Keratinocyte (primary cell): ENCODE measurements around the gene C3orf33. TPM values are rescaled to one million over a fixed set of nuclear protein-coding genes. Genes with fewer than 3 reads are reported as not detected.
"Not testable (repeated sequence)": the region's sequence is repeated elsewhere in the genome, so short reads cannot be mapped to it uniquely, and the experiment has no call there.

Experiments used
- DNase-seq: peaks from one replicate; pipeline ENCODE4 v3.0.0-alpha.2; 2011; ENCODE audit warnings: low read depth, missing footprints, low spot score
- FAIRE-seq: peaks from 2 replicates; lab custom pipeline; 2011; peaks lifted over from hg19 to GRCh38; lab: Jason Lieb, UNC
- H2AFZ ChIP-seq: 2 replicates; pipeline ENCODE4 v1.6.0; 2012; ENCODE audit warnings: low read length, control low read depth, inconsistent platforms; ENCODE audit not compliant: control insufficient read depth
- H3K27ac ChIP-seq: 2 replicates; pipeline ENCODE4 v1.5.1; 2011; ENCODE audit warnings: low read length; ENCODE audit not compliant: control insufficient read depth, insufficient read depth
- H3K27me3 ChIP-seq: 3 replicates; pipeline ENCODE4 v1.6.0; 2011; ENCODE audit warnings: low read length; ENCODE audit not compliant: control insufficient read depth, insufficient read depth; ENCODE audit errors: extremely low read depth
- H3K36me3 ChIP-seq, 2 experiments: 2 replicates in 1 of 2; 3 replicates in 1 of 2; pipeline ENCODE4 v1.5.1; 2011; ENCODE audit warnings: low read length in 2 of 2, mild to moderate bottlenecking in 1 of 2; ENCODE audit not compliant: control insufficient read depth in 2 of 2, insufficient read depth in 2 of 2; ENCODE audit errors: extremely low read depth in 1 of 2
- H3K4me1 ChIP-seq: 3 replicates; pipeline ENCODE4 v1.5.1; 2011; ENCODE audit warnings: low read length; ENCODE audit not compliant: control insufficient read depth, insufficient read depth; ENCODE audit errors: extremely low read depth
- H3K4me2 ChIP-seq: 3 replicates; pipeline ENCODE4 v1.6.0; 2011; ENCODE audit warnings: low read depth, low read length; ENCODE audit not compliant: control insufficient read depth, insufficient read depth; ENCODE audit errors: extremely low read depth
- H3K4me3 ChIP-seq, 3 experiments: fragments of 200-600 bp in 1 of 3; sonication (generic) in 1 of 3; 2 replicates in 2 of 3; 3 replicates in 1 of 3; pipeline ENCODE4 v1.5.1; 2011 to 2016; ENCODE audit warnings: low read length in 3 of 3, mild to moderate bottlenecking in 3 of 3, control low read depth in 2 of 3, inconsistent platforms in 1 of 3, low read depth in 1 of 3, mixed read lengths in 1 of 3, mixed run types in 1 of 3, moderate library complexity in 1 of 3; ENCODE audit not compliant: control insufficient read depth in 2 of 3, insufficient read depth in 2 of 3; ENCODE audit errors: extremely low read depth in 1 of 3
- H3K79me2 ChIP-seq: 2 replicates; pipeline ENCODE4 v1.6.0; 2012; ENCODE audit warnings: low read length; ENCODE audit not compliant: control insufficient read depth, insufficient read depth
- H3K9ac ChIP-seq: 3 replicates; pipeline ENCODE4 v1.6.0; 2011; ENCODE audit warnings: low read length; ENCODE audit not compliant: control insufficient read depth, insufficient read depth; ENCODE audit errors: extremely low read depth
- H3K9me1 ChIP-seq: 3 replicates; pipeline ENCODE4 v1.6.0; 2011; ENCODE audit warnings: low read length; ENCODE audit not compliant: control insufficient read depth, insufficient read depth; ENCODE audit errors: extremely low read depth
- H3K9me3 ChIP-seq: 2 replicates; pipeline ENCODE4 v1.5.1; 2012; ENCODE audit warnings: low read depth, low read length; ENCODE audit not compliant: control insufficient read depth
- H4K20me1 ChIP-seq: 3 replicates; pipeline ENCODE4 v1.6.0; 2011; ENCODE audit warnings: low read length; ENCODE audit not compliant: control insufficient read depth, insufficient read depth; ENCODE audit errors: extremely low read depth
- EZH2 ChIP-seq: IDR thresholded peaks from one replicate; pipeline ENCODE4 v1.6.1; 2012; ENCODE audit warnings: inconsistent platforms, mild to moderate bottlenecking, low read length, moderate library complexity
- dilution Hi-C: fragments of 300-500 bp; cut with MboI; formaldehyde crosslinking; loops from one replicate; pipeline ENCODE4 v1.7.0; 2020; ENCODE audit warnings: low sequenced_read_pairs; ENCODE audit not compliant: extremely low pct_ligation_motif_present
- polyA plus RNA-seq, 5 experiments: library from polyadenylated mRNA; depleted of rRNA in 3 of 5; stranded (reverse) in 3 of 5; stranded (forward) in 1 of 5; unstranded in 1 of 5; fragments of >200 nt; gene quantifications; 1 replicate in 1 of 5; 2 replicates in 3 of 5; 3 replicates in 1 of 5; pipeline versions ENCODE4 v1.2.1 to v1.2.3, GENCODE V29; 2011 to 2012; ENCODE audit warnings: missing spikeins in 2 of 5, low read depth in 1 of 5, low replicate concordance in 1 of 5
- TF ChIP-seq, protein P1 (sequence below), 3 experiments: IDR thresholded peaks in 1 of 3; conservative IDR thresholded peaks in 1 of 3; optimal IDR thresholded peaks in 1 of 3; 2 replicates in 2 of 3; 3 replicates in 1 of 3; pipeline versions ENCODE3 to v1.5.1; 2011; ENCODE audit warnings: low read length in 3 of 3, mild to moderate bottlenecking in 3 of 3, moderate library complexity in 2 of 3, control low read depth in 1 of 3, inconsistent platforms in 1 of 3; ENCODE audit not compliant: insufficient read depth in 2 of 3; ENCODE audit errors: extremely low read depth in 1 of 3

C3orf33 gene
- polyA plus RNA-seq, 1 donor (not counting 4 experiments of a cell fraction or from before 2014, with no cell fraction given), result 2.9 TPM

DNA sequence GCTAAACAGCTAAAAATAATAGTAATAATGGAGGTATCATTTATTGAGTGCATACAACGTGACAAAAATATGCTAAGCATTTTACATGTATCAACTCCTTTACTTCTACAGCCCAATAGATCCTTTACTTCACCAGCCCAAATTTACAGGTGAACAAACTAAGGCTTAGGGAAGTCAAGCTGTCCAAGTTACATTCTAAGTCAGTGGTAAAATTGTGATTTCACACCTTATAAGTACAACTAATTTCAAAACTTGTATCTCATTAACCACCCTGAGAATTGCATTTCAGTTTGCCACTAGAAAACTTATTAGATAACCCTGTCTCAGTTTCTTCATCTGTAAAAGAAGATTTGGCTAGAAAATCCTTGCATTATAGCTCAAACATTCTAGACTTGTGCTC lies 37.5 kb upstream of the C3orf33 start:
- no peaks in the 10 kb centered on the region for H3K9me3 ChIP-seq
- no peak overlapping the region for H3K4me3 ChIP-seq
- peaks cover 0 to 2% of the 10 kb centered on the region in 2 experiments for H3K36me3 ChIP-seq
- dilution Hi-C loops, result no loop called here
- H3K4me2 ChIP-seq, result no peak overlapping the region
- H3K9me1 ChIP-seq, result no peaks in the 10 kb centered on the region
- H3K4me1 ChIP-seq, result no peaks in the 10 kb centered on the region
- DNase-seq (no peak), FAIRE-seq (no peak)
- H3K27ac ChIP-seq, result no peak overlapping the region
- no peak overlapping the region for H3K9ac ChIP-seq
- peaks cover 44% of the 10 kb centered on the region for H3K79me2 ChIP-seq
- H2AFZ ChIP-seq, result no peak overlapping the region
- no peak for TF ChIP-seq EZH2
- TF ChIP-seq, protein P1, sequence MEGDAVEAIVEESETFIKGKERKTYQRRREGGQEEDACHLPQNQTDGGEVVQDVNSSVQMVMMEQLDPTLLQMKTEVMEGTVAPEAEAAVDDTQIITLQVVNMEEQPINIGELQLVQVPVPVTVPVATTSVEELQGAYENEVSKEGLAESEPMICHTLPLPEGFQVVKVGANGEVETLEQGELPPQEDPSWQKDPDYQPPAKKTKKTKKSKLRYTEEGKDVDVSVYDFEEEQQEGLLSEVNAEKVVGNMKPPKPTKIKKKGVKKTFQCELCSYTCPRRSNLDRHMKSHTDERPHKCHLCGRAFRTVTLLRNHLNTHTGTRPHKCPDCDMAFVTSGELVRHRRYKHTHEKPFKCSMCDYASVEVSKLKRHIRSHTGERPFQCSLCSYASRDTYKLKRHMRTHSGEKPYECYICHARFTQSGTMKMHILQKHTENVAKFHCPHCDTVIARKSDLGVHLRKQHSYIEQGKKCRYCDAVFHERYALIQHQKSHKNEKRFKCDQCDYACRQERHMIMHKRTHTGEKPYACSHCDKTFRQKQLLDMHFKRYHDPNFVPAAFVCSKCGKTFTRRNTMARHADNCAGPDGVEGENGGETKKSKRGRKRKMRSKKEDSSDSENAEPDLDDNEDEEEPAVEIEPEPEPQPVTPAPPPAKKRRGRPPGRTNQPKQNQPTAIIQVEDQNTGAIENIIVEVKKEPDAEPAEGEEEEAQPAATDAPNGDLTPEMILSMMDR (optimal IDR thresholded peaks at IDR 0.05 in 1 of 3, IDR thresholded peaks at IDR 0.05 in 1 of 3, conservative IDR thresholded peaks at IDR 0.05 in 1 of 3; ENCODE audit: extremely low read depth in 1 of 3, insufficient read depth in 2 of 3, low read length in 3 of 3), result no peak
- H4K20me1 ChIP-seq, result no peaks in the 10 kb centered on the region
- H3K27me3 ChIP-seq, result no peaks in the 10 kb centered on the region

DNA sequence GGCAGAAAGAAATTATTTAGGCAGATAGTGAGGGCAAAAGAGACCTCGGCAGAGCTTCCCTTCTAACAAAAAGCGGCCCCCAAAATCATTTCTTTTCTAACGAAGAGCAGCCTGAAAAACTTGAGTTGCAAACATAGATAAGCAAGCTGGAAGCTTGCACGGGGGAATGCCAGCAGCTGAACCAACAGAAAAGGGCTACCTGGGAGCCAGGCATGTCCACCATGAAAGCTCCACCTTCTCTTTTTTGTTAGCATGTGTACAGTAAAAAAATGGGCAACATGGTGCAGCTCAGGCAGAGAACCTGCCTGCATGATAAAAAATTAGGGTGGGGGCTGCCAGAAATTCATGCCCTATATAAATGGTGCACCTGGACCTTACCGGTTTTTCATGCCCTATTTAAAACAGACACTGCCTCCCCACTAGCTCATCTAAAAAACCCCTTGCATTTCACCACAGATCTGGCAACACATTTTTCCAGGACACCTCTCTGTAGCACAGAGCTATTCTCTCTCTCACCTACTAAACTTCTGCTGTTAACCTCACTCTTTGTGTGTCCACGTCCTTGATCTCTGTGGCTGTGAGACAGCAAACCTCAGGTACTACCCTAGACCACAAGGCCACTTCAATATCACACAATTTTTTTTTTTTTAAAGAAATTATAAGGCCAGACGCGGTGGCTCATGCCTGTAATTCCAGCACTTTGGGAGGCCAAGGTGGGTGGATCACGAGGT lies 29.4 kb upstream of the C3orf33 start:
- no peaks in the 10 kb centered on the region for H4K20me1 ChIP-seq
- H3K79me2 ChIP-seq, result peaks cover 3% of the 10 kb centered on the region
- H3K9me3 ChIP-seq, result no peaks in the 10 kb centered on the region
- peaks cover 0 to 2% of the 10 kb centered on the region in 2 experiments for H3K36me3 ChIP-seq
- no peak overlapping the region for H3K4me2 ChIP-seq
- no peak overlapping the region for H3K27ac ChIP-seq
- no peaks in the 10 kb centered on the region for H3K27me3 ChIP-seq
- H3K9me1 ChIP-seq, result no peaks in the 10 kb centered on the region
- FAIRE-seq (no peak), DNase-seq (no peak)
- H3K4me3 ChIP-seq, result no peak overlapping the region
- H3K9ac ChIP-seq, result no peak overlapping the region
- no peaks in the 10 kb centered on the region for H3K4me1 ChIP-seq
- dilution Hi-C loops, result no loop called here
- no peak overlapping the region for H2AFZ ChIP-seq
- TF ChIP-seq, protein P1 (optimal IDR thresholded peaks at IDR 0.05 in 1 of 3, IDR thresholded peaks at IDR 0.05 in 1 of 3, conservative IDR thresholded peaks at IDR 0.05 in 1 of 3; ENCODE audit: extremely low read depth in 1 of 3, insufficient read depth in 2 of 3, low read length in 3 of 3), result no peak
- no peak for TF ChIP-seq EZH2

DNA sequence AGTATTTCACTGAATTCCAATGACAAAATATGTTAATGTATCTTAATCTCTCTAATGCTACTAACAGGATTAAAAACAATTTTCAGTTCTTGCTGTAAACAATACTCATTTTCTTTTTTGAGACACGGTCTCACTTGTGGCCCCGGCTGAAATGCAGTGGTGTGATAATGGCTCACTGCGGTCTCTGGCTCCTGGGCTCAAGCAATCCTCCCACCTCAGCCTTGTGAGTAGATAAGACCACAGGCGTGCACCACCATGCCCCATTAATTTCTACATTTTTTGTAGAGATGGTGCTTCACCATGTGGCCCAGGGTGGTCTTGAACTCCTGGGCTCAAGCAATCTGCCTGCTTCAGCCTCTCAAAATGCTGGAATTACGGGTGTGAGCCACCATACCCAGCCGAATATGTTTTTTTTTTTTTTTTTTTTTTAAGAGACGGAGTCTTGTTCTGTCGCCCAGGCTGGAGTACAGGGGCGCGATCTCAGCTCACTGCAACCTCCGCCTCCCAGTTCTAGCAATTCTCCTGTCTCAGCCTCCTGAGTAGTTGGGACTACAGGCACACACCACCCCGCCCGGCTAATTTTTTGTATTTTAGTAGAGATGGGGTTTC lies 22.5 kb upstream of the C3orf33 start:
- H3K9me1 ChIP-seq, dilution Hi-C loops, H3K9ac ChIP-seq, H3K27ac ChIP-seq, H2AFZ ChIP-seq, H3K9me3 ChIP-seq, FAIRE-seq, H3K36me3 ChIP-seq, H3K79me2 ChIP-seq, H3K27me3 ChIP-seq, DNase-seq, H3K4me2 ChIP-seq, H4K20me1 ChIP-seq, H3K4me3 ChIP-seq, H3K4me1 ChIP-seq: not testable (repeated sequence)
